NCI-H1092 treated with DMSO at 0.1 percent for 48 hours (cell line): ENCODE measurements around the gene POLE3.
"Not testable (repeated sequence)": the region's sequence is repeated elsewhere in the genome, so short reads cannot be mapped to it uniquely, and the experiment has no call there.

Experiments
- DNase-seq: peaks from one replicate; lab custom pipeline; 2025; lab: John Stamatoyannopoulos, UW

Gene POLE3

GRCh38 chr9:113376634-113377567 is 33.6 kb downstream of the POLE3 start, which contains the start of gene HDHD3:
TSS of gene HDHD3 (minus strand) at chr9:113376986. CDS start at chr9:113374354, 2,632 bp downstream.
- DNase-seq = peak; percentile 76

GRCh38 chr9:113375057-113376023 is 35.1 kb downstream of the POLE3 start:
- no peak for DNase-seq

- DNase-seq = no peak
Measured at GRCh38 chr9:113373676-113374392, 36.6 kb downstream of the POLE3 start.

- DNase-seq = no peak
Measured at GRCh38 chr9:113373256-113373655, 37.2 kb downstream of the POLE3 start.

GRCh38 chr9:113372059-113372458 is 38.4 kb downstream of the POLE3 start:
- no peak for DNase-seq

- peak; percentile 46 for DNase-seq
Measured at GRCh38 chr9:113370806-113371325, 39.6 kb downstream of the POLE3 start.

GRCh38 chr9:113369855-113370140 is 40.7 kb downstream of the POLE3 start:
- no peak for DNase-seq

- DNase-seq = no peak
Measured at GRCh38 chr9:113368982-113369854, 41.3 kb downstream of the POLE3 start.

GRCh38 chr9:113368348-113368981 is 42.0 kb downstream of the POLE3 start:
- DNase-seq = no peak

- DNase-seq = not testable (repeated sequence)
Measured at GRCh38 chr9:113365652-113366051, 44.8 kb downstream of the POLE3 start.

GRCh38 chr9:113364951-113365350 is 45.5 kb downstream of the POLE3 start:
- DNase-seq = no peak

- DNase-seq = no peak
Measured at GRCh38 chr9:113363336-113363735, 47.1 kb downstream of the POLE3 start.

- DNase-seq = no peak
Measured at GRCh38 chr9:113361304-113362018, 49.0 kb downstream of the POLE3 start.

- DNase-seq = no peak
Measured at GRCh38 chr9:113360242-113360842, 50.1 kb downstream of the POLE3 start.

- no peak for DNase-seq
Measured at GRCh38 chr9:113359385-113359784, 51.1 kb downstream of the POLE3 start.
